Skin of body (tissue), 2 donors: Measurements from ENCODE around the gene TBC1D1. TPM values are rescaled to one million over a fixed set of nuclear protein-coding genes. Genes with fewer than 3 reads are reported as not detected.
A peak's percentile ranks its signal among the peaks of the same experiment; 100 is the strongest.

Experiments
- DNase-seq: peaks from one replicate; lab custom pipeline; 2025; lab: John Stamatoyannopoulos, UW
- total RNA-seq: library from RNA; depleted of rRNA; stranded (reverse); fragments of >200 nt; gene quantifications from one replicate; pipeline ENCODE4 v1.2.3, GENCODE V29; 2014

Gene TBC1D1
- total RNA-seq, 1 donor from 2014 or later: 45.2 TPM

DNA sequence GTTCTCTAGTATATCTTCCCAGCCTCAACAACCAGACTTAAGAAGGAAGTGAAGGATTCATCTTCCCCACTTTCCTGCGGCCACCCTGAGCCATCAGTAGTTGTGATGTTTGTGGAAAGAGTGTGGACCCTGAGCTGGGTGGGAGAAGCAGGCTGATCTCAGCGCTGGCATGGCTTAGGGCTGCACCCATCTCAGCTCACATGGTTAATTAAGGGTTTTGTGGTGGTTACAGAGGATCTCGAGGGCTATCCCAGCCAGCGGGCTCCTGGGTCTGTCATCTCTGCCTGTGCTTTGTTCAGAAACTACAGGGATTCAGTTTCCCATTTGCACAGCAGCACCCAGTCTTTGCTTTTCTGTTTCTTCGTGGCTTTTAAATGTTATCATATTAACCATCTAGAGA, 232.7 kb downstream of the TBC1D1 start:
- no peak for DNase-seq

DNA sequence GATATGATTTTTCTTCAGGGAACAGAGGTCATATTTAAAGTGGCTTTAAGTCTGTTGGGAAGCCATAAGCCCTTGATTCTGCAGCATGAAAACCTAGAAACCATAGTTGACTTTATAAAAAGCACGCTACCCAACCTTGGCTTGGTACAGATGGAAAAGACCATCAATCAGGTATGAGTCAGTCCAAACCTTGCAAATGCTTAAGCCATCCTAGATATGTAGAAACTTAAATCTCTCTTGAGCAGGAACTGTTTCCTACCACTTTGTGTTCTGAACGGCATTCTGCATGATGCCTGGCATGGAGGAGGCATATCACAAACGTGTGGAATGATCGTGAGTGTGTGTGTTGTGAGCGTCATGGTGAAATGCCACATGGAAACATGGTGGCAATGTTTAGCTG, 234.1 kb downstream of the TBC1D1 start:
- no peak for DNase-seq

DNA sequence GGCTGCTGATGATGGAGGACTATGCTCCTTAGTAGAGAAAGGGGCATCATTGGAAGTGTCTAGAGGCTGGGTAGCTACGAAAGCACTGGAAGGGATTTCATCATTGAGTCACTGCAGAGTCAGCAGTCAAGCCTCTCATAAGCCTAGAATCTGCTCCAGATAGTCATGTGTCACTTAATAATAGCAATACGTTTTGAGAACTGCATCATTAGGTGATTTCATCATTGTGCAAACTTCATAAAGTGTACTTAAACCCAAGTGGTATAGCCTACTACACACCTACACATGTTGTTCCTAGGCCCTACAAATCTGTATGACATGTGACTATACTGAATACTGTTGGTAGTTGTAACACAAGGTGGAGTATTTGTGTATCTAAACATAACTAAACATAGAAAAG, 234.9 kb downstream of the TBC1D1 start:
- DNase-seq: no peak

DNA sequence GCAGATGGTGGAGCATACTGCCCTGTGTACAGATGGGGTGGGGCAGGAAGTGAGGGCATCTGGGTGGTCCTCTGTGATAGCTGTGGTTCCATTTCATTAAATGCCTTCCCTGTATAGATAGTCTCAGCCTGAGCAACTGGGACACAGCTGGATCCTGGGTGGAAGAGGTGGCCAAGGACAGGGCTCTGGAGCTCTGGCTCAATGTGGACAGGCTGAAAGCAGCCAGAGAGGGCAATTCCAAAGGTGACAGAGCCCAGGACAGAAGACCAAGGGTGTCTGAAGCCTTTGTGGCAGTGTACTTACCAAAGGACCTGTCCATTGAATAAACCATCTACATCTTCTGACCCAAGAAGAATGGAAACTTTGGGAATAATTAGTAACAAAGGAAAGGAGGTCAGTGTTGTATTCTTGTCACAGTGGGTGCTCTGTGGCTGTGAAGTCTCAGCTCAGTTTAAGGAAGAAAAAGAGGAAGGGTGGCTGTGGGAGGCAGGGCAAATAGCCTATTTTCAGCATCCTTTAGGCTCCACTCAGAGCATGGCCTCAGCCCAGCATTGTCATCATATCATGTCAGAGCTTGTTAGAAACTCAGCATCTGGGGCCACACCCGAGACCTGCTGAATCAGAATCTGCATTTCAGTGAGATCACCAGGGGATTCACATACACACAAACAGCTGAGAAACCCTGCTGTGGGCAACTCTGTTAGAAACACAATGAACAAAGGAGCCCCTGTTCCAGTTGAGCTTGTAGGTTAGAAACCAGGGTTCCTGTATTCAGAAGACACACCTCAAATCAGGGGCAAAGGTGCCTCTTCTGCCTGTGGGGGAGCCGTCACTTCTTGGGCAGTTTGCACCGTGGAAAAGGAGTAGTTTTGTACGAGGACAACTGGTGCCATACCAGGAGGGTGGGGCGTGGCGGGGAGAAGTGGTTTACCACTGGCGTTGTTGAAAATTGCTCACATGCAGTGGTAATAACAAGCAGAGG, 237.9 kb downstream of the TBC1D1 start:
- peak; percentile 43 for DNase-seq

DNA sequence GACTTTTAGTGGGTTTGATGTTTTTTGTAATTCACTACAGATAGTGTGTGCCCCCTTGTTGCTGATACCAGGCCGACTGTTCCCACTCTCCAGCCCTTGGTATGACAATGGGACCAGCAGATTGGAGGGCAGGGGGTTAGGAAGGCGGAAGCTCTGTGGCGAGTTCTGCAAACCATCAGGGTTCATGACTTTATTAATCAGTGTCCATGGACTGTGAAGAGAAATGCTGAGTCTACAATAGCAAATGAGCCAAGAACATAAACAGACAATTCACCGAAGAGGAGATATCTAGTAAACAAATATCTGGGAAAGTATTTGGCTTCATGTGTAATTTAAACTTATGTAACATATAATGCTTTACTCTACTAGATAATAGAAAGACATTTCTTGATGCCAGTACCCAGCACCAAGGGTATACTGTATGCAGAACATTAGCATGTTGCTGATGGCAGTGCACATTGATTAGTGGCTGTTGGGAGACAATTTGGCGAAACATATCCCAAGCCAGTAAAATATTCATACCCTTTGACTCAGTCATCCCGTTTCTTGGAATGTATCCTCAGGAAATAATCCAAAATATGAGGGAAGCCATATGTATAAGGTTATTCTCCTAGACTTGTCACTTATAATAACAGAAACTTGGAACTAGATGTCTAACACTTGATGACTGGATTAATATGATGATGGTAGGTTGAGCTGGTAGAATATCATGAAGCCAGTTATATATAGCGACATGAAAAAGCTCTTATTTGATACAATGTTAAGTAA, 238.8 kb downstream of the TBC1D1 start:
- DNase-seq: peak; percentile 52

DNA sequence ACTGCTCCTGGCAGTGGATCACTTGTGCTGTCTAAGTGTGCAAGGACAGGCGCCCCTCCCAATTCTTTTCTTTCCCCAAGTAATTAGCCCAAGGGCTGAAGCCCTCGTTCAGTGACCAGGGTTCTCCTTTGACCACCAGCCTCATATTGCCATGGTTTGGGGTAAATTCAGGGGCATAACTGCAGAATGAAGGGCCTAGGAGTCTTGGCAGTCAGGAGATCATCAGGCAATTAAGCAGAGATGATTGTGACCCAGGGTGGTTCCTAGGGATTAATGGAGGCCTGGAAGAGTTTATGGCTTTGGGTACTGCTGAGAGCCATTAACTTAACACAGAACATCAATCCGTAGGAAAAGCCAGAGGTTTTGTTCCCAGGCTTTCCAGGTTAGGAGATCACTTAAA, 240.0 kb downstream of the TBC1D1 start:
- DNase-seq: no peak

DNA sequence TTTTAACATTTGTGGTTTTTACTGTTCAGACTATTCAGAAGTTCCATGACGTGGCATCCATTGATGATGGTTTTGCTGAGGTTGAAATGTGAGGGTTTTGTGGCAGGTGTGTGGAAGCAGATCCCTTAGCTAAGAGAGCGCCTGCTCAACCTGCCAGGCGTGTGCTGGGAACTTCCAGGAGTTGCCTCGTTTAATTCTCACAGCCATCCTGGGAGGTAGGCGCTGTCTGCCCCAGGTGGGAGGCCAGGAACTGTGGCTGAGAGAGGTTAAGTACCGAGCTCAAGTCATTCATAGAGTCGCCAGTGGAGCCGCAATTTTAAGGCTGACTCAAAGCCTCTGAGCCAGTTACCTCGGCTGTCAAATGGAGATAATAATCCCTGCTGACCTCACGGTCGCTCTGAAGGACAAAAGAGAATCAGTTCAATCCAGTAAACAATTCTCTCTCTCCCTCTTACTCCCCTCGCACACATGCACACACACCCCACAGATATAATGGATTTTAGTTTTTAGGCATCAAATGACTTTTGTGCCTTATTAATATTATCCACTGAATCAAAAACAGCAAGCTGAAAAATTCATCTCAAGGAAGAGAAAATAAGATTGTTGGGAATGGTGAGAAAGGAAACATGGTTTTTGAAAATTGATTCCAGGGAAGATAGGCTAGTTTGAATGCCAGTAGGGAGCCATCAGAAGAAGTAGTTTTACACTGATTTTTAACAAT, 240.6 kb downstream of the TBC1D1 start:
- DNase-seq: no peak

DNA sequence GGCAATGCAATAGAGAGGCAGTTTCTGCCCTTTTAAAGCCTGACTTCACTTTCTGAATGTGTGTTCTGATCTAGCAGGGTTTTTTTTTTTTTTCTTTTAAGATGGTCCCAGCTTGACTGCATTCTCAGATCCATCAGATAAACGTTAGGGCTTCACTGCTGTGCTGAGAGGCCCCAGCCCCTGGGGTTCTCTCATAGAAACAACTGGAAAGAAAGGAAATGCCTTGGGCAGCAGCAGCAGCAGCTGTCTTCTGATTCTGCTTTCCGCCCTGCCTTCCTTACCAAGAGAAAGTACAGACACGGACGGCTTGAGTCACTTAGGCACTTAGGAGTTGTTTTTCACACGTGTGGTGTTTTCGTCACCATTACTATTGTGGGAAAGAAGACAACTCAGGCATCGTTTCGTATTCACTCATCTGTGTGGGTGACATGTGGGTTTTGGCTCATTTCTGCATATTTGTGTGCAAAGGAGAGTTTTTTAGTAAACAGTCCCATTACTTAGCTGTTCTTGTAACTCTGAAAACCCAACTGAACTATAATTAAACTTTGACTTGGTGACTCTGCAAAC, 241.3 kb downstream of the TBC1D1 start:
- peak; percentile 91 for DNase-seq

DNA sequence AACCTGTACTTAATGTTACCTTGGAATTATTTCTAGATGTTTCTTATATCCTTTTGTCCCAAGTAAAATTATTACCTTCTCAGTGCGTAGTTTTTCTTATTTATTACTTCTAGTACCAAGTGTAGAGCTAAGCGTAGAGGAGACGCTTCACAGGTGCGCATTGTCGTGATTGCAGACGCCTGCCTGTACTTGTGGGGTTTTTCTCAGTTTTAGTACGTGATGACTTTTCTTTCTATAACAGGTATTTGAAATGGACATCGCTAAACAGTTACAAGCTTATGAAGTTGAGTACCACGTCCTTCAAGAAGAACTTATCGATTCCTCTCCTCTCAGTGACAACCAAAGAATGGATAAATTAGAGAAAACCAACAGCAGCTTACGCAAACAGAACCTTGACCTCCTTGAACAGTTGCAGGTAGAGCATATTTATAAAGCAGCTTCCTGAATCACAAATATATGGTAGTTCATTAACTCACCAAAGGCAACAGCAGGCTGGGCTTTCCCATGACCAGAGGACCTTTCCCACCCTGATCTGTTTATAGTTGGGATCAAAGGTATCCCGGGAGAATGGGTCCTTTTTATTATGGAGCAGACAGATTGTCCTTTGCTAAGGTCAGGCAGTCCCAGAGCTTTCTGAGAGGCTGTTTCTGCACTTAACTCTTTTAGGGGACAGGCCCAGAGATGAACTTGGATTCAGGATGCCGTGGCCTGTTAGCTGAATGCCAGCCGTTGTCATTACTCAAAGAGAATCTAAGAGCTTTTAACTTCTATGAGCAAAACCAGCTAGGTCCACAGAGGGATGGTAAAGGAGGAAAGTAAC, 242.2 kb downstream of the TBC1D1 start:
- DNase-seq: no peak

DNA sequence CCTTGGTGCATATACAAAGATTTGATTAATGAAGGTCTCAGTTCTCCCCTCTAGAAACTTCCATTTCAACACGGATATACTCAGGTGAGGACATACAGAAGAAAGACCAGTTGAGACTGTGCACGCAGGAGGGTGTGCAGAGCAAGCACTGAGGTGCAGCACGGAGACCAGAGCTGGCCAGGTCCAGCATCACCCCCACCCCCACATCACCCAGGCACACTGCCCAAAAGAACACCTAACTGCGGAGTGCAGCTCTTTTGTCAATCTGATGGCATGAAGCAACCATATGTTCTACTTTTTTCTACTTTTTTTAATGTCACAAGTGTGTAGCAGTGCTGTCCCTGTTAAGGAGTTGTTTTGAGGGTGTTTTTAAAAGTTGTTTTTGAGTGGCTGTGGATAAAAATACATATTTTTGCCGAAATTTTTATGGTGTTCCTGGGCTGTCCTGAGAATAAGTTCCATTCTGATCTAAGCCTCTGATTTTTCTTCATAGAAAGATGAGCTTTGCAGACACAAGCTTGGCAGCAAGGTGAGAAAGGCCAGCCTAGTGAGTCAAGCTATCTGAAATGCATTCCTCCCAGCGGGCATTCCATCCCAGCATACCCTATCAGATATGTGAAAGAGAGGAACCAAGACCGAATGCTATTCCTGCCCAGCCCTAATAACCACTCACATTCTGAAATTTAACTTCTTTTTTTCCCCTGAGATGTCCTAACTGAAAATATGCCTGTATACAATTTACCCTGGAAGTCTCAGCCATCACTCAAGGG, 243.0 kb downstream of the TBC1D1 start:
- no peak for DNase-seq

DNA sequence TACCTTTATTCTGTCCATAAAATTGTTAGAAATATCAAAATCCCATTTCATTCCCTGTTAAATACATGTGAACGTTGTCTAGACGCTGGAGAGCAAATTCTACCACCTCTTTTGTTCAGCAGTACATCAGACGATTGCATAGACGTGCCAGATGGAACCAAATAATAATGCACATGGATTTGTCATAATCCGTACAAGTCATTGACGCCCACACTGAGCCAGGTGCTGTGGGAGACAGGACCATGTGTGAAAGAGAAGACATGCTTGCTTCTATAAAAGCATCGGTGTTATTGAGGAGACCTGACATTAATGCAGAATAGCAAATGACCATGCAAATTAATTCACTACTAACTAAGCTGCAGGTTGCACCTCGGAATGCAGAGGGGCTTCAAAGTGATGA, 244.3 kb downstream of the TBC1D1 start:
- DNase-seq: no peak

DNA sequence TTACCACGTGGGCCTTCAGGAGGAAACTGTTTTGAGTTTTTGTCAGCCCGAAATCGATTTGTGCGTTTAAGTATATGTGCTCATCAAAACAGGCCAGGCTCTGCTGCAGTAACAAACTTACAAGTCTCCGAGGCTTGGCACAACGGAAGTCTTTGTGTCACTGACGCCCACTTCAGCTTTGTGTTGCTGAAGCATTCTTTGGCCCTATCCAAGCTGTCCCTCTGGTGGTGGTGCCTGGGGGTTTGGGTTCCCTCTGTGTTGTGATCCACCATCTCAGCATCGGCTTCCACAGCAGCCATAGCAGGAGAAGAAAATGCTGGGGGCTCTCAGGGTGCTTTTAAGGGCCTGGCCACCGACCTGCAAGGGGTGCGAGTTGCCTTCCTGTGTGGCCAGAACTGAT, 245.7 kb downstream of the TBC1D1 start:
- DNase-seq: no peak

DNA sequence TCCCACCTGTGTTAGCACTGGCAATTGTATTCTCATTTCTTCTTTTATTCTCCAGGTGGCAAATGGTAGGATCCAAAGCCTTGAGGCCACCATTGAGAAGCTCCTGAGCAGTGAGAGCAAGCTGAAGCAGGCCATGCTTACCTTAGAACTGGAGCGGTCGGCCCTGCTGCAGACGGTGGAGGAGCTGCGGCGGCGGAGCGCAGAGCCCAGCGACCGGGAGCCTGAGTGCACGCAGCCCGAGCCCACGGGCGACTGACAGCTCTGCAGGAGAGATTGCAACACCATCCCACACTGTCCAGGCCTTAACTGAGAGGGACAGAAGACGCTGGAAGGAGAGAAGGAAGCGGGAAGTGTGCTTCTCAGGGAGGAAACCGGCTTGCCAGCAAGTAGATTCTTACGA, 246.2 kb downstream of the TBC1D1 start:
- no peak for DNase-seq

DNA sequence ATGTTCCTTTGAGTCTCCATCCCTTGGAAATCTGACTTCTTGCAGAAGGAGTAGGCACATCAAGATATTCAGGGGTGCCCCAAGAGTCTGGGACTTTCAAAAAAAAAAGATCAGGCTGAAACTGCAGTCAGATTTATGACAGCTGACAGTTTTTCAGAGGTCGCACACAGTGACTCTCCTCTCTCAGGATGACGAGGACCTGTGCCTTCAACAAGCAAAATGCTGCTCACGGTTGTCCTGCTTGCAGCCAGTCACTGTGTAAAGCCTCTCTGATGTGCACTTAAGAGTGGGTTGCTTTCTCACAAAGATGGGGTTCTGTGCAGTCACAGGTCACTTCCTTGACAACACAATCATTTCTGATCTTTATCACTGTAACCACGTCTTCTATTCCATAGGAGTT, 247.5 kb downstream of the TBC1D1 start:
- no peak for DNase-seq

DNA sequence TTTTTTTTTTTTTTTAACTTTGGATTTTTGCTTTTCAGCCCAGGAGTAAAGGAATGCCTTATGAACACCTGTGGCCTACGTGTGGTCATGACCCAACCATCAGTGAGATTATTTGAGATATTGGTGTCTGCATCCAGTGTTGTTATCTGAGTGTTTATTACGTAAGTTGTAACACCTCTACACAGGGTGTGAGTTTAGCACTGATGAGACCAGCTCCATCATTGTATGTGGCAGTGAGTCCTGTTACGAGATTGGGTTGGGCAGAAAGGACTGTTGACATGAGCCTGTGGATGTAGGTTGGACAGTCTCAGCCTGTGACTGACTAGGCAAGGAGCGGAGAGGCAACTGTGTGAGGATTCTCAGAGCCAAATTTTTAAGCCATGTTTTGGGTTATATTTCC, 248.3 kb downstream of the TBC1D1 start:
- DNase-seq: no peak

DNA sequence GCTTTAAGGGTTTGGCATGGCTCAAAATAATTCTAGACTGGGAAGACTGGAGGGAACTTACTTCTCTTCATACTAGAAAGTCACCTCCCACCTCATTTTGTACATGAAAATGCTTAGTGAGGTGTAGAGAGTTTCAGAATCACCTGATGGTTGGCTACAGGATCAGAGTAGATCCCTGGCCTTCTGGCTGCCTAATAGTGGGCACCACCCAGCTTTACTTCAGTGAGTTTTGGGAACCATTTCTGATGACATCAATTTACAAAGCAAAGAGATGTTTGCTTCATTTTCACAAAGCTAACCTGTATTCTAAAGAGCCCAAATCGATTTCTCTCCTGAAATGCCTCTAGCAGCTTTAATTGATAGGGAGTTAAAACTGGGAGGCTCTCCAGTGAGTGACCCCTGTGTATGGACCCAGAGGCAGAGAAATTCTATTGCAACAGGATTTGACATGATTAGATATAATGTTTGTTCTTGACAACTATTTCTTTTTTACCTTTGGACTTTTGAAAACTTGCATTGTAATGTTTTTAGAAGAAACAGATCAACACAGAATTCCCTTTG, 249.8 kb downstream of the TBC1D1 start:
- DNase-seq: no peak

DNA sequence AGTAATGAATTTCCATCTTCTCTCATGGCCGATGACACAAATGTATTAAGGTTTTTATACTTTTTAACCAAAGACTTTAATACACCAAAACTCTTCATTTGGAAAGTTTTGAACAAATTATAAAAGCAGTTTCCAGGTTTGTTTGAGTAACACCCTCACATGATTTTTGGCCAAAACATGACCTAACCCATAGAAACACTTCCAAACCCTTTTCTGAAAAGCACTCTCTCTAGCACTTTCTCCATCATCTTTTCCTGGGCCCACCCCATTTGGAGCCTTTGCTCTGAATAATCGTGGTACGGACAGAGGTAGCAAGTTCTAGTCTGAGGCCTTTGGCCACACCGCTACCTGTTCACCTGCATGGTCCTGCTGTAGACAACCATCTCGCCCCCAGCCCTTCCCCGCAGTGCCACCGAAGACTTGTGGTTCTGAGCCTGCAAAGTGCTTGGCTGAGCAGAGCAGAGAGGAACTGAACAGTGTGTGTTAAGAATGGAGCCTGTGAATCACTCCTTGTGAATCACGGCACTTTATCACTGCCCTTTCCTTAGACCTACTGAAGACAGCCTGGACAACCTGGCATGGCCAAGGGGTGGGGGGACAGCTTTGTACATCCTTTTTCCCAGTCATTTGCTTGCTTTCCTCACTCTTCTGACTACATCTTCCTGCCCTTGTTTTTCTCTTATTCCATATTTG, 251.1 kb downstream of the TBC1D1 start:
- DNase-seq: no peak

DNA sequence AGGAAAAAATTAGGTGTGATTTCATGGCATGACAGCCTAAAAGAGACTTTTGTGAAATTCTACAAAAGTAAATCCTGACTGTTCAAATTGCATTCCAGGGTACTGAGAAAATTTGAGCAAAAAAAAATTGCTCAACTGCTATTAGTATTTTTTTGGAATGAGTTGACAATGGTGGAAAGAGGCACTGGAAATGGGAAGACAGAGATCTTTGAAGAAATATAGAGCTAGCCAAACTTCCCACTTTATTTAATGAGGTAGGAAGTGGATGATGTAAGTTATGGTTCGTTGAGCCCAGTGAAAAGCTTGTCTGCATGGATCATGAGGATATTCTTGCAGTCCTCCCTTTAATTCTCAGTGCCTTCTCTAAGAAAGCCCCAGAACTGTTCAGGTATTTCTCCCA, 253.1 kb downstream of the TBC1D1 start:
- no peak for DNase-seq
